HG03060 (cell line): ENCODE results near the gene WNT1.

Source experiments
- ATAC-seq: cut with Tn5 transposase; IDR thresholded peaks from one replicate; pipeline ENCODE4 v1.9.1; 2021; ENCODE audit warnings: low read depth, moderate number of reproducible peaks; ENCODE audit not compliant: unreplicated experiment

The WNT1 gene

DNA sequence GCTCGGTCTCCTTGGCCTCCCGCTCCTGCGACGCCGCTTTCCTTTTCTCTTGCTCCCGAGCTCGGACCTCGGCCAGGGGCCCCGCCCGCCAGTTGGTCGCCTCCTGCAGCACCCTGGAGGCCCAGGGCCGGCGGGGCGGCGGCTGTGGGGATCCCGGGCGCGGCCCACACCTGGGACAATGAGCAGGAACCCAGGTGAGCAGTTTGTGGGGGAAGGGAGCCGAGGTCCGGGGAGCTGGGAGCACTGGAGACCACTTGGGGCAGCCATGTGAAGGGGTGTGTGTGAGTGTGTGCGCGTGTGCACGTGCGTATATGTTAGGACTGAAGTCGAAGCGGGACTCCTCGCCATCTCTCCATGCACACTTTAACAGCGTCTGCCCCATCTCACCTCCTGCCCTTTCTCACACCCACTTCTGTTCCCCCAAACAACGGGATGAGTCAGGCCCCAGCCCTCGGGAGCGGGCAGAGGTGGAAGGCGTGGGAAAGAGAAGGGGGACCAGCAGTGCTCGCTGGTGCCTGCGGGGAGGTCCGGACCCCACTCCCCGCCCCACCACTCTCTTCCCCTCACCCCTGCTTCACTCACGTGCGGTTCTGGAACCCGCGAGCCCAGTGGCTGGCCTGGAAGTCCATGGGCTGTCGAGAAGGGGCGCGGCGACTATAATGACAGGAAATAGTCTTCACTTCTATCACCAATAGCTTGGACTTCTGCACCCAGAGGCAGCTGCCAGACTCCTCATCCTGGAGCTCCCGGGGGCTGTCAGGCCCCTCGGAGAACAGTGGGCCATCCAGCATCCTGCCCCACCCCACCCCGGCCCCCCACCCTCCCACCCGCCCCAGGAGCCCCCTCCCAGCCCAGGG, 20.6 kb downstream of the WNT1 start:
- ATAC-seq = no peak

DNA sequence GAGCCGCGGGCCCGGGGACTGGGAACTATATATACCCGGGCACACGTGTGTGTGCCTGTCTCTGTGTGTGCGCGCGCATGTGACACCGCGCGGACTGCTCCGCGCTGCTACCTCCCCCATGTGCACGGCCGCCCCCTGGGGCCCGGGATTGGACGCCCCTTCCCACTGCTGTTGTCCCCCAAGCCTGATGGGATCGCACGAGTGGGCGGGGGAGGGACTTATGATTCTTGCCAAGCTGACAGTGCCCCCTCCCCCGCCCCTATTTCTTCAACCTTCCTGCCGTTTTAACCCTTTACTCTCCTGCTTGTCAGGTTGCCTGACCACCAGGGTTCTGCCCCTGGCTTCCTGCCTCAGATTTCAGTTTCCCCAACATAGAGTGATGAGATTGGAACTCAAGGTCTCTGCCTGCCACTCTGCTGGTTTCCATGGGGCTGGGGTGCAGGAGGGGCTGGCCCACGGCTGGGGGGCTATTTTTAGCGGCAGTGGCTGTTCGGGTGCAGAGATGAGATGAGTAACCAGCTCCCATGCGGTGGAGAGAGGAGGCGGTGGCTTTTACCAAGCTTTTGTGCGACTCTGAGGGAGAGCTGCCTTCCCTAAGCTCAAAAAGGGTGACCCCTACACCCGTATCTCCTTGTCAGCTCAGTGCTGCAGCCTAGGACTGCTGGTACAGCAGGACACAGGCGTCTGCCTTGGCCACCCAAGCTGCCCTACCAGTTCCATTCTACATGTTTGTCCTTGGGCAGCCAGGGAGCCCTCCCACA, 21.4 kb downstream of the WNT1 start, which contains the start of gene DDN:
DDN (minus strand) TSS at position 5 of the 761 bp plus-strand sequence. CDS start 88 bp downstream, outside the sequence.
- ATAC-seq = no peak

DNA sequence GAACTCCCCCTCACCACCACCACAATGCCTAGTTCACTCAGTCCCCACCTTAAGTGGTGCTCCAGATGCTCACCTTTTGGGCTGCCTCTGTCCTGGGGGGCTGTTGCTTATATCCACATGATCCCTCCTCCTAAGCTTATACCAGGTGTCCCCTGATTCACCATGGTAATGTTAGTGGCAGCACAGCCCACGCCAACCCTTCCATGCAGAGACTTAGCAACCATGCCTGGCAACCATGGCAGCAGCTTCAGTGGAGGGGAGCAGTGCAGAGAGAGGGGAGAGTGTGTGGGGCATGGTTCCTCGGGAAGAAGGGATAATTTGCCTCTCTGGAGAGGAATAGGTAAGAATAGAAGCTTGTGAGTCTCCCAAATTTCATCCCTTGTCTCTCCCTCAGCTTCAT, 22.2 kb downstream of the WNT1 start:
- ATAC-seq = no peak

DNA sequence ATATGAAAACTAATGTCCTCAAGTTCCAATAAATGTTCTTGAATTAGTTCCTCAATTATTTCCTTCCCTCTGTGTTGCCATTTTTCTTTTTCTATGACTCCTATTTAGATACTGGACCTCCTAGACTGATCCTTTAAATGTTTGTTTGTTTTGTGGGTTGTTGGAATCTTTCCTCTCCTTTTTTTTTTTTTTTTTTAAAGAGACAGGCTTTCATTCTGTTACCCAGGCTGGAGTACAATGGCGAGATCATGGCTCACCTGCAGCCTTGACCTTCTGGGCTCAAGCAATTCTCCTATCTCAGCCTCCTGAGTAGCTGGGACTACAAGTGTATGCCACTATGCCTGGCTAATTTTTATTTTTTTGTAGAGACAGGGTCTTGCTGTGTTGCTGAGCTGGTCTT, 30.8 kb downstream of the WNT1 start:
- no peak for ATAC-seq

DNA sequence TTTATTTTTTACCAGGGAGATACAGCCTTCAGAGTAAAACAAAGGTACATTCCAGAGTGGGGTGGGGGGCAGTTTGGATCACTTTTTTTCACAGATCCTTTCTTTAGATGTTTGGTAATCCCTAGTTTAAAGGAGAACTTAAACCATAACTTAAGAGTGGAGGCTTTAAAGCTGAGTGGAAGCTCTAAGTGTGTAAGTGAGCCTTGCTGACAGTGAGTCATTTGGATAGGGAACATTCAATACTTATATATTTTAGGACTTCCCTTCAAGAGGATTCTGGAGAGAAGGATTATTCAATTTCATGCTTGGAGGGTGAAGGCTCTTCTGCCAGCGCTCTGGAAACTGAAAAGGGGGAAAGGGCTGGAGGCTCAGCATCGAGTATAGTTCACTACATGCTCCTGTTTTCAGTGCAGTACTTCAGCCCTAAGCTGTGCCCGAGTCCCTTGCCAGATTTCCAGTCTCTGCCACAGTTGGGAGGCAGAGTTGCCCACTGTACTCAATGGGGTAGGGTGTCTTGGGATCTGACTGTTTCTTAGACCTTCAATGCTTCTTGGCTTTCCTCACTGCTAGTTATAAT, 32.1 kb downstream of the WNT1 start:
- ATAC-seq = no peak

DNA sequence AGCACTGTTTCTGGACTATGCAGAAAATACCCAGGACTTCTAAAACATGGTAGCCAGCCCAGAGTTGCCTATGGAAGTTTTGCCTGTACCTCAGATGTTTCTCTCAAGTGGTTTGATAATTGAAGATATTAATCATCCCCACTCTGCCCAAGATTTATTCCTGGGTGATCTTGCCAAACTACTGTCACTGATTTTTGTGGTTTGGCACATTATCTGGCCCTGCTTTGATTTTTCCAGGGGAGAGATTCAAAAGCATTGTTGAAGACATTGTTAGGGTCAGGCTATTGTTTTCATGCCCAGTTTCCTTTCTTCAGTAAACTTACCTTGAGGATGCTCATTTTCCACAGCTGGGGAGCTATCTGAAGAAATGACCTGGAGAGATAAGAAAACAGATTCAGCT, 34.6 kb downstream of the WNT1 start:
- ATAC-seq = no peak

DNA sequence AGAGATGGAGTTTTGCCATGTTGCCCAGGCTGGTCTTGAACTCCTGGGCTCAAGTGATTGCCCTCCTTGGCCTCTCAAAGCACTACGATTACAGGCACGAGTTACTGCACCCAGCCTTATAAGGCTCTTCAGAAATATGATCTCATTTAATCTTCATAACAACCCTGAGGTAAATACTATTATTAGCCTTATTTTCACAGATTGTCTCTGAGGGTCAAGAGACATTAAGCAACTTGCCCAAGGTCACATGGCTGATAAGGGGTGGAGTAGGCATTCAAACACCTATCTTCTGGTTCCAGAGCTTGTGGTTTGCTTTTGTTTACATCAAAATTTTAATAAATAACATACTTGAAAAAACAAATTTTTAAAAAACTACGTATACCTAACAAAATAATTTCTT, 35.3 kb downstream of the WNT1 start:
- ATAC-seq = no peak

DNA sequence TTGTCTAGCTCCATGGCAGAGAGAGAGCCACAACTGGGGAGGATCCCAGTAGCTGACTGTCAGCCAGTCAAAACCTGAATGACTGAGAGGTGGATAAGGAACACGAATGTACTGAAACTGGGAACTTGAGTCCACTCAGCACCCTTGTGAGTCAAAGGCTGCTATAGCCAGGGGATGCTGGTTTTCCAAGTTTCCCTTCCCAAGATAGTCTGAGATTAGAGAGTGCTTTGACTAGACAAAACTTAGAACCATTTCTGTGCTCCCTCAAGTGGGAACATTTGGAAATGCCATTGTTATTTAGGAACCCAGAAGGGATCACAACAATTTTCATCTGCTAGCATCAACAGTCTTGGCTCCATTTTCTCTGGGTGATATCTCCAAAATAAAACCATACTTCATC, 36.4 kb downstream of the WNT1 start:
- no peak for ATAC-seq

DNA sequence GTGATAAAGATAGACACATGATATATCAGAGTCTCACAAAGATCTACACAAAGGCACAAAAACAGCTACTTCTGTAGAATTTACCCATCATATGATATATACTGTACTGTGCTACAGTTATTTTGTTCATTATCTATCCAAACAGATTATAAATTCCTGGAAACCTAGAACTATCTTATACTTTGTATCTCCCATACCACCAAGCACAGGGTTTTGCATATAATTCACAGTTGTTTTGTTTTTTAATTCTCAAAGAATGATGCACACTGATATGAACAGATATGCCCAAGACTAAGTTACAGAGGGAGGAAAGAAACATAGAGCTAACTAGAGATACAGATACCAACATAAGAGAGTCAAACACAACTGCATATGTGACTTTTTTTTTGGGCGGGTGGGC, 37.1 kb downstream of the WNT1 start:
- ATAC-seq = no peak

DNA sequence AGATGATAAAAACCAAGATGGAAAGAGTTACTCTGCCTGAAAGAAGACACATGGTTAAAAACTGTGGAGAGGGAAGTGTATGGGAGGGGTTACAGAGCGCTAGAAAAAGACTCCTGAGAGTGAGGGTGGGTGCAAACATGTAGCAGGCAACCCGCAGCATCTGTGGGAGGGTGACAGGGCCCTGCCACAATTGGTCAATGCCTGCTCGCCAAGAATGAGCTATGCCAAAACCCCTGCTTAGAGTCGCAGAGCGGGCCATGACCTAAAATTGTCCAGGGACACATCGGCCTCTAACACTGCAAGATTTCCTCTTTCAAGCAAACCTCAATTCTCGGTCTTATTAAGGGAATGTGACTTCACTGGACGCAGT, 39.8 kb downstream of the WNT1 start:
- ATAC-seq = no peak

DNA sequence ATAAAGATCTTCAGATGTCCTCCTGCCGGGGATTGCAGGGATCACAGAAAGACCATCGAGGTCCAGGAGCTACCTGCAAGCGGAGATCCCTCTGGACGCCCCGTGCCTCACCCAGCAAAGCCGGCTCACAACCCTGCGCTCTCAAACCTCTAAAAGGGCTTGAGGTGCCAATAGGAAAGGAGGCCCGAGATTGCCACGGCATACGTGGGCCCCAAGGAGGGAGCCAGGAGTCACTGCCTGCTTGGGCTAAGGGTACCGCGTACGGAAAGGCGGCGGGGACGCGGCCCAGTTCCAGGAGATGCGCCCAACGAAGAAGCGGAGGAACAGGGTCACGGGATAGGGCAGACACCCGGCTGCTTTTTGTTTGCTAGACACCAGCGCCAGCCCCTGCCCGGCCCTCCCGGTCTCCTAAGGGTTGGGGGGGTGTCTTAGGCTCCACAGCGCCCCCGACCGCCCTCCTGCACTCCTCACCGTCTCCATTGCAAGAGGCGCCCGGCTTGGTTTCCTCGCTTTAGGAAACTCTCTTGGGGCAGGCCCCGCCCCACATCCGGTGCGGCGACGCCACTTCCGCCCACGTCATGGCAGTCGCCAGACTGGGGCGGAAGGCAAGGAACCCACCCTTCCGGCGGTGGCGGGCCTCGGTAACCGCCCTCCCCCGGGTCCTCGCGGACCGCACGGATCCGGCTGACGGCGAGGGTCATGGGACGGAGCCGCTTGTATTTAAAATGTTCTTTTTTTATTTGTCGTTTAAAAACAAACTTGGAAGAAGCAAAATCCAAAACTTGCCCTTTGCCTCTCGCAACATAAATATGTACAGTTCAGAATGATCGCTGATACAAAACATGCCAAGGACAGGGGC, 40.4 kb downstream of the WNT1 start, which contains the start of gene PRKAG1:
PRKAG1 (minus strand) TSS at position 516 of the 859 bp plus-strand sequence; CDS start at position 480, 36 bp downstream.
- peak; percentile 83 for ATAC-seq

DNA sequence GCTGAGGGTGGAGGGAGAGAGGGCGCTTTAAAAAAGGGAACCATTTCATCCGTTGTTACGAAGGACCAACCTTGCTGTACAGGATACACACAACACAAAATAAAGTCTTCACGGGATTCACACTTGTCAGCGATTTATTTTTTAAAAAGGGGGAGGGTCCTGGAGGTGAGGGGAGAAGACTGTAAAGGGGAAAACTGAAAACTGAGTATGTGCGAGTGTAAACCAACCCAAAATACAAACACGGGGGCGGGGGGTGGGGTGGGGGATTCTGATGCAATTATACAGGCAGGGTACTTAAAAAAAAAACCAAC, 41.0 kb downstream of the WNT1 start:
- no peak for ATAC-seq

DNA sequence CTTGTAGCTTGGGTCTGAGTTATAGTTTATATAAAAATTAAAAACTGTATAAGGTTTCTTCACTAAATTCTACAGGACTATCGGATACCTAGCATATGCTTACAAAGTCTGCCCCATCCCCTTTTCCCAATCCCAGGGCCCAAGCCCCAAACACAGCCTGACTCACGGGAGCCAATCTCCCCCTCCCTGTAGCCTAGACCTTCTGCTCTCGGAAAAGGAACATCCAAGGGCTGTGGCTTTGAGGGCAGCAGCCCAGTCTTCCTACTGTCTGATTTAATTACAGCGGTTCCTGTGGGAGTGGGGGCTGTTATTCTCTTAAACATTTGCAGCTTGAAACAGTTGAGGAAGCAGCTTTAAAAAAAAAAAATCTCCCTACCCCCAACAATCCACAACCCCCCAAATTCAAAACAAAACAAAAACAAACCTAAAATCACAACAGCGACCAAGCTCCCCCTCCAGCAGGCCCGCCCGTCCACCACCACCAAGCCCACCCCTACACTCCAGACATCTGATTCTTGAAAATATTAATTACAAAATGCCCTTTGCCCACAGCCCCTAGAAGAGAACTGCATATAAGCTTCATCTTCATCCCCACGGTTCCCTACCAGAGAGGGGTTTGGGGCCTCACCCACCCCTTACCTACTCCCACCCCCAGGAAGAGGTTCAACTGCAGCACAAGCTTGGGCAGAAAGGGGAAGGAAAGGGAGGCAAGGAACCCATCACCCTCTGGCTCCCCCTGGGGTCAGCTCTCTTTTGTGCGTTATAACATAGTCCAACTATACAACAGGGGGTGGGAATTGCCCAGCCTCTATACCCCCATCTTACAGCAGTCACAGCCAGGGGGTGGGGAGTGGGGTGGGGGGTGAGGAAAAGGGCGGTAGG, 41.6 kb downstream of the WNT1 start:
- ATAC-seq = no peak

DNA sequence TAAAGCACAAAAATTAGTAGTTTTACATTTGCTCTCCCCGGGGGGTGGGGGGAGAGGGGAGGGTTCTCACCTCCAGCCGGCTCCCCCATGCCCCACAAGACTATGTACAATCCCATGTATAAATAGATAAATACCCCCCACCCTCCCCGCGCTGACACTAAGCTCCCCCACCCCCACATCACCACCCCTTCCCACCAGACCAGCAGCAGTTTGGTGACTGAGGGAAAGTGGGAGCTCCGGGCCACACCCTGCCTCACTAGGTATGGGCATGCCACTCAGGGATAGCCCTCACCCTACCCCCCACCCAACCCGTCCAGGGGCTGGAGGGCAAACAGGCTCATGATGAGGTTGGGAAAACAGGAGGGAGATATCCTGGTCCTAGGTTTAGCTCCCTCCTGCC, 42.3 kb downstream of the WNT1 start:
- no peak for ATAC-seq

DNA sequence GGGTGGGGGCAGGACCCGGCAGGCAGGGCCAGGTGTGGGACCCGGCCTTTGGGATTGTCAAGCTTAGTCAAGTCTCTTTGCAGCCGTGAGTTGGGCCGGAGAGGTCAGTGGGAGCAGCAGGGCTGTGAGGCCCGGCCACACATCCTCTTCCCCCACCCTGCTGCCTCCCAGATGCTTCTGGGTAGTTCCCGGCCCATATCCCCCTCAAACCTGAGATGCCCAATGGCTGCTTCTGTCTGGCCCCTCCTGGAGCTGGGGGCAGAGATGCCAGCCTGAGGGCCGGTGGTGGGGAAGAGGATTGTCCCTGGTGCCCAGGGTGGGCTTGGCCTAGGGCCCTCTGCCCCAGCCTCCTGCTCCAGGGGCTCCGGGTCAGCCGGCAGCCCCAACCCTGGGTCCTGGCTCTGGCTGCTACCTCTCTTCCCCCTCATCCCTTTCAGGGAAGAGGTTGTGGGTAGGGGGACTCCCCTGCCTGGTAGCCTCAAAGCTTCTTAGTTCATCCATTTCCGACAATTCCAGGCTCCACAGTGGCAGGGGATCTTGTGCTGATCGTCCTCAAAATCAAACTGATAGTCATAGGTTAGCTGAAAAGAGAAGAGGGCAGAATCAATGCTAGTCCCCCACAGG, 43.3 kb downstream of the WNT1 start:
- ATAC-seq = no peak

DNA sequence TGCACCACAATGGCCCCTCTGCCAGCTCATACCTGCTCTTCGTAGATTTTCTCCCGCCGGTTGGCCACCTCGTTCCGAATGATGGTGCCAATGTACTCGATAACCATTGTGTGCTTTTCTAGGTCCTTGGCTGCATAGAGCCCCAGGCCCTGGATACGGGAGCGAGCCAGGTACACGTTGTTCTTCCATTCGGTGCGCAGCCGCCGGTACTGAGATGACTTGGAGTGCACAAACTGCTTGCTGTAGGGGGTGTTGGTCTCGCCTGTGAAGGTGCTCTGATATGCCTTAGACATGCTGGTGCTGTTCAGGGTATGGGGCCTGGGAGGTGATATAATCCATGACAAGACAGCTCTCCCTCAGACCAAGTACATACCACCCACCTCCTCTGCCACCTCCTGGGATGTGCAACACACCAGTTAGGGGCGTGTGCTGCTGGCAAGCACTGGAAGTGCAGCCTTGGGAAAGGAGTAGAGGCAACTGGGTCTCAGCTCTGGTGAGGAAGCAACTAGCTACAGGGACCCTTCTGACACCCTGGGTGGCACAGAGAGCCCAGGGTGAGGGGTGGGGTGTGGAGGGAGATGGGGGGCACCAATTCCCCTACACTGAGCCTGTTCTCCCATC, 44.5 kb downstream of the WNT1 start:
- ATAC-seq = no peak

DNA sequence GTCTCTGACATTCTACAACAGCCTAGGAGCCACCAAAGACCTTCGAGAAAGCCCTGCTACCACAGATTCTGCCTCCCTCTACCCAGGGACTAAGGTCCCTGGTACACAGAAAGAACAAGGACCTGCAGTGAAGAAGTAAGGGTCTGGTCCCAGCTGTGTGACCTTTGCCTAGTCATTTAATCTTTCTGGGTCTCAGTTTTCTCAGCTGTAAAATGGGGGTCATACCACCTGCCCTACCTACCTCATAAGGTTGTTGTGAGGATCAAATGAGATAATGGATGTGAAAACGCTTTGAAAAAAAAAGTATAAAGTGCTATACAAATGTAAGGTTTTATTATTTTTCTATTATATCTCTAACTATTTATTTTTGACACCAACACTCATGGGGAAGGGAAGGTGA, 45.7 kb downstream of the WNT1 start:
- ATAC-seq = no peak

DNA sequence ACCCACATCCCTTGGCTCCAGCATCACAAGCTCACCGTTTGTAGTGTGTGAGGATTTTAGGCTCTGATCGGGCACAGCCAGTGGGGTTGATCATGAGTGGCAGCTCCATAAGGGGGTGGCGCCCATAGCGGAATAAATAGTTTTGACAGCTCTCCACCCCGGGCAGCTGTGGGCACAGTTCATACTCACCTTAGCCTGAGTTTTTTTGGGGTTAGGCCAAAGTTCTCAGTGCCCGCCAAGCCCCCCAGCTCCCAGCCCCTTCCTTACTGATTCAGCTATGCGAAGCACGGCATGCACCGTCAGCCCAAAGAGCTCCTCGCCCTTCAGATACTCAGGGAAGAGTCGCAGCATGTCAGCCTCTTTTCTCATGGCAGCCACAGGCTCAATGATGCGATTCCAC, 46.4 kb downstream of the WNT1 start:
- no peak for ATAC-seq

DNA sequence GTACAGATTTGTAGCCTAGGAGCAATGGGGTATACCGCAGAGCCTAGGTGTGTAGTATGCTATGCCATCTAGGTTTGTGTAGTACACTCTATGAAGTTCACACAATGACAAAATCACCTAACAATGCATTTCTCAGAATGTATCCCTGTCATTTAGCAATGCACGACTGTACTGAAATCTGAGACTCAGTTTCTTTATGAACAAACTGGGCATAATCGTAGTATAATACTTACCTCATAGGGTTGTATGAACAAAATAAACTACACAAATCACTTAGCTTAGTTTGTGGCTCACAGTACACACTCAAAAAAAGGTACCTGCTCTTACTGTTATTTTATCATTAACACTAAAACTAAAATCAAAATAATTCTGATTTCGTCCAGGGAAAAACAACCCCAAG, 47.3 kb downstream of the WNT1 start:
- ATAC-seq = no peak
